NCI-H2029 (cell line): Measurements from ENCODE around the gene POLA2.
"Not testable (repeated sequence)": the region's sequence is repeated elsewhere in the genome, so short reads cannot be mapped to it uniquely, and the experiment has no call there.

ENCODE experiments used
- DNase-seq: peaks from one replicate; lab custom pipeline; 2025; lab: John Stamatoyannopoulos, UW

POLA2 gene

GRCh38 chr11:65308281-65308891 lies 46.6 kb downstream of the POLA2 start:
- DNase-seq, result no peak

DNA sequence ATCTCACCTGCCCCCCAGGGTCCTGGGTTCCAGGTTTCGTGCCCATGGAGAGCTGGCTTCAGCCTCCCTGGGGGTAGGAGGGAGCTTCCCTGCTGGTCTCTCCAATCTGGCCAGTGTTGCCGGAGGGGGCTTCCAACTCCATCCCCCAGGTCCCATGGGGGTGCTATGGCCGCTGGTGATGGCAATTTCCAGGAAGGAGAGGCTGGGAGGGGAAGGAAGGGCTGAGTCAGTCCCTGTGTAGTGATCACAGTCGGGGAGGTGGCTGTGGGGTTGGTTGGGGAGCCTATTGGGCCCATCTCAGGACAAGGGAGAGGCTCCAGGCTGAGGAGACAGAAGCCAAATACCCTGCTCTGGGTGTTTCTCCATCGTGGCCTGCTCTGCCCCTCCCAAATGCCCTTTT lies 47.2 kb downstream of the POLA2 start:
- DNase-seq, result no peak

DNA sequence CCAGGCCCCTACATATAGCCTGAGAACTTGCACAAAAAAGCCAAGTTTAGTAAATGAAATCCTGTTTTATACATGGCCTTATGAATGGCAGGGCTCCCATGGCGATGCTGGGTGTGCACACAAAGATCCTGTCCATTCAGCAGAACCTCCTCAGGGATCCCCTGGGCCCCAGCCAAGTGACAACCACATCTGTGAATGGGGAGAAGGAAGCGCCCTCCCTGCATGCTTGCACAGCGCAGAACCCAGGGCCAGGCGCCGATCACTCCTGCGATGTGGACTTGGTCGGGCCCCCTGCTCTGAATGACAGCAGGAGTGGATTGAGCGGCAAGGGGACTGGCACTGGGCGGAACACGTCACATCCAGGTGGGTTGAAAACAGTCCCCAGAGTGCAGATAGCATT lies 48.5 kb downstream of the POLA2 start:
- peak; percentile 17 for DNase-seq

- no peak for DNase-seq
Measured at GRCh38 chr11:65310736-65311135, 49.0 kb downstream of the POLA2 start.

- no peak for DNase-seq
Measured at GRCh38 chr11:65311170-65311678, 49.5 kb downstream of the POLA2 start.

- peak; percentile 64 for DNase-seq
Measured at GRCh38 chr11:65314501-65315203, 52.9 kb downstream of the POLA2 start, which contains the start of gene CDC42EP2. Gene CDC42EP2, plus strand, starts transcription at chr11:65314866. Its CDS starts 6,033 bp downstream, at chr11:65320899.

GRCh38 chr11:65315204-65315865 lies 53.6 kb downstream of the POLA2 start:
- peak; percentile 51 for DNase-seq

- DNase-seq, result no peak
Measured at GRCh38 chr11:65315866-65316226, 54.1 kb downstream of the POLA2 start.

DNA sequence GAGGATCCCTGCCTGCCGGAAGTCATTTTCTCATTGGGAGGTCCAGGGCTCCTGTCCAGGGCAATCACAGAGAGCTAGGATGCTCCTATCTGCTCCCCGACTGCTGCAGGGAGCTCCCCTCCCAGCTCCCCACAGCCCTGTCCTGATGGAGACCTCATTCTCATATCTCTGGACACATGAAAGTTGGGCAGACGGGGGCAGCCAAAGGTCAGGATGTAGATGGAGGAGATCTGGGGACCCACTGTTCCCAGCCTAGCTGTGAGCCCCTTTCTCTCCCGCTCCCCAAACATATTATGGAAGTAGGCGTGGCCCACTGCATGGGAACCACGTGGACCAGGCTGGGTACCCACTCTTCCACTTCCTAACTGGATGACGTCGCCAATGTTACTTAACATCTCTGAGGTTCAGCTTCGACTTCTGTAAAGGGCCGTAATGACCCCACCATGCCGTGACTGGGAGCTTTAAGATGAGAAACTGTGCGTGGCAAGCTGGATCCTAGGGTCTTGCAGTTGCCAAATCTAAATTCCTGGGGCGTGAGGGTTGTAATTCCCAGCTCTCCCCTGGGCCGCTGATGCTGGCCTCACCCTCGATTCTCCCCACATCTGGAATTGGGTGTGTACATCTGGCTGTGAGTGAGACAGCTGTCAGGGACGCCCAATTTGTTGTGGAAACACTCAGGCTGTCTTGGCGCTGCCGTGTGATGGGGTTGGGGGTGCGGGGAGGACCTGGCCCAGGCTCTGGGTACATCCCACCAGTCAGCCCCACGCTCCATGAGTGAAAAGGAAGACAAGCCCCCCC lies 54.7 kb downstream of the POLA2 start:
- no peak for DNase-seq

DNA sequence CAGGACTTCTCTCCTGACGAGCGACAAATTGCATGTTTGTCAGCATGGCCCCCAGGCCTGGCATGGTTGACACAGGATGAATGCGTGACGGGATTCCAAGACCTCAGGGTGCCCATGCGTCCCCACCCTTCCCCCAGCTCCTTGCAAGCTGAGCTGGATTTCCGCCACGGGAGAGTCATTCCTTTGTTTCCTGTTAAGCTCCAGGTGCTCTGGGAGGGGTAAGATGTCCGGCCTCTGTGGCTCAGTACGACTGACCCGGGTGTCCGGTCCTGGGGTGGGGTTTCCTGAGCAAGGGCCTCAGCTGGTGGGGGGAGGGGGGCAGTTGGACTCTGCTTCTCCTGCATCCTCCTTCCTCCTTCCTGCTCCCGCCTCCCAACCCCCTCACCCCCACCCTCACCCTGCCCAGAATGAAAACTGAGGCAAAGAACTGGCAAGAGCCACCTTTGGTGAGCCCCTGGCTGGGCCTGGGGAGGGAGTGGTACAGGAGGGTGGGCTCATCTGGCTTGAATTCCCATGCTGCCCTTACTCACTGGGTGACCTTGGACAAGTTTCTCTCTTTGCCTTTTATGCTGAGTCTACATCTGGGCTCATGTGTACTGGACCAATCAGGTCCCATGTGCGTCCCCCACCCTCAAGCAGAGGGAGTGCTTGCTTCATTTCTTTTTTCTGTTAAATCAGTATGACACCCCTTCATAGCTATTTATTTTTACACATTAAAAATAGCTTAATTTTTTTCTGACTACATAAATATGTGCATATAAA lies 55.4 kb downstream of the POLA2 start:
- DNase-seq, result peak; percentile 76

- DNase-seq, result no peak
Measured at GRCh38 chr11:65320386-65321075, 58.8 kb downstream of the POLA2 start.

- DNase-seq, result no peak
Measured at GRCh38 chr11:65321076-65321475, 59.3 kb downstream of the POLA2 start.

DNA sequence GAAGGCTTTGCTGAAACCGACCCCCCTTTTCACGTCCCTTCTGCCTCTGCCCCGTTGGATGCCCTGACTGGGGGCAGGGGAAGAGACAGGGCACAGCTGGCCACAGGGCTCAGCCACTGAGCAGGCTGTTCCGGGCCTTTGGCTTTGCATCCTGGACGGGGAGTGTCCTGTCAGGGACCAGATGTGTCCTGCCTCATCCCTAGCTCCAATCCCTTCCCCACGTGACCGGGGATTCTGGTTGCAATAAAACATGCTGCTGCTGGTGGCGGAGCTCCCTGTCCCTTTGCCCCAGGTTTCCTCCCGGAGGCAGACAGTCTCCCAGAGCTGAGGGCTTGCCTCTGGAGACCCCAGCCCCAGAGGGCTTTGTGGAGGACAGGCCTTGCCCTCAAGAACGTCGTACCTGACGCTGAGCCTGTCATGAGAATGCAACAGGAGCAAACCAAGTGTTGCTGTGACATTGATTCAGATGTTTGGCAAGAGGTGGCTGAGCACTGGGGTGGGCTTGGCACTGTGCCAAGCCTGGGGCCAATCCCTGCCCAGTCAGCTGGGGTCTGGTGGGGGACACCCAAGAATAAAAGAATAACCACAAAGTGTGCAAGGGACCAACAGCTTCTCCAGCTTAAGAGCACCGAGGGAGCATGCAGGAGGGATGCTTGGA lies 60.2 kb downstream of the POLA2 start:
- DNase-seq, result no peak

GRCh38 chr11:65323813-65324212 lies 62.1 kb downstream of the POLA2 start:
- no peak for DNase-seq

- no peak for DNase-seq
Measured at GRCh38 chr11:65325435-65325834, 63.7 kb downstream of the POLA2 start.

GRCh38 chr11:65327021-65327420 lies 65.3 kb downstream of the POLA2 start:
- DNase-seq, result no peak

- DNase-seq, result no peak
Measured at GRCh38 chr11:65329478-65329877, 67.7 kb downstream of the POLA2 start.

GRCh38 chr11:65329944-65330403 lies 68.2 kb downstream of the POLA2 start:
- DNase-seq, result peak; percentile 87

DNA sequence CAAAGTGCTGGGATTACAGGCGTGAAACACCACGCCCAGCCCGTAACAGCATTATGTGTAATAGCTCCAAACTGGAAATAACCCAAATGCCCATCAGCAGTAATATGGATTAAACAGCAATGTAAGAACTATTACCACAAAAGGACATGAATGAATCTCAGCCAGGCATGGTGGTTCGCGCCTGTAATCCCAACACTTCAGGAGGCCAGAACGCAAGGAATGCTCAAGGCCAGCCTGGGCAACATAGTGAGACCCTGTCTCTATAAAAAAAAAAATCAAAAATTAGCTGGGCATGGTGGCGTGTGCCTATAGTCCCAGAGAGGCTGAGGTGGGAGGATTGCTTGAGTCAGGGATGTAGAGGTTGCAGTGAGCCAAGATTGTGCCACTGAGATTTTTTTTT lies 68.8 kb downstream of the POLA2 start:
- DNase-seq, result no peak

- DNase-seq, result not testable (repeated sequence)
Measured at GRCh38 chr11:65332591-65332990, 70.8 kb downstream of the POLA2 start.
